Measurements from ENCODE around the gene PDXK. TPM values are rescaled to one million over a fixed set of nuclear protein-coding genes. Genes with fewer than 3 reads are reported as not detected.

The PDXK gene
- total RNA-seq, 1 donor: 26.0 TPM

DNA sequence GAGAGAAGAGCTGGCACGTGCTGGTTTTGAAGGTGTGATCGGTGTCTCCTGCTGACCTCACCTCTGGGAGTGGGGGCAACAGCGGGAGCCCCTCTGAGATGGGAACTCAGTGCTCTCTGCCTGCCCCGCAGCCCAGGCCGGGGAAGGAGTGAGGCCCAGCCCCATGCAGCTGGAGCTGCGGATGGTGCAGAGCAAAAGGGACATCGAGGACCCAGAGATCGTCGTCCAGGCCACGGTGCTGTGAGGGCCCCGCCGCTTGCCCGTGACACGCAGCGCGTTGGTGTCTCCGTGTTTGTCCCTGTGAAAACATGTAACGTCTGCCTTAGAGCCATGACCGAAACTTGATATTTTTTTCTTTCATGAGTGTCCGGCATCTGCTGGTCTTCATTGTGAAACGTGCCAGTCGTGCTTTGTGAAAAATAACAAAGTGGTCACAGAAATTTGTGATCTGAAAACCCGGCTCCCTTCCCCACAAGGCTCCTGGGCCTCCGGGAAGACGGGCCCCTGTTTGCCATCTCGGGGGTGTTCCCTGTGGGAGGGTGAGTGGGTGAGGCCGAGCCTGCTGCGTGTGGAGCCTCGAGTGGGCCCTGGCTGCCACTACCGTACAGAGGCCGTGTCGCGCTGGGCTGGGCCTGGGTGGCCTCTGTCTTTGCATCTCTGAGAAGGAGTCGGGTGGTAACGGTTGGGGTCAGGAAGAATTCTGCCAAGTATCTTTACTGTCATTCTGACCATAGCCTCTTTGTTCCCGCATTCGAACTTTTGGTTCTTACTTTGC is 37.1 kb downstream of the PDXK start:
- H3K9me3 ChIP-seq (ENCODE audit: low read depth, low read length): no peaks in the 10 kb centered on the region
- no peaks in the 10 kb centered on the region for H3K4me1 ChIP-seq (ENCODE audit: insufficient read depth, low read length)
- H3K27me3 ChIP-seq (ENCODE audit: insufficient read depth, low read length): no peaks in the 10 kb centered on the region
- no peak overlapping the region for H3K4me3 ChIP-seq (ENCODE audit: low read length)

GRCh38 chr21:43757601-43758000 is 38.7 kb downstream of the PDXK start:
- Histone ChIP-seq H3K4me3 (ENCODE audit: low read length) (no peak overlapping the region), H3K4me1 (ENCODE audit: insufficient read depth, low read length) (no peaks in the 10 kb centered on the region), H3K9me3 (ENCODE audit: low read depth, low read length) (no peaks in the 10 kb centered on the region), H3K27me3 (ENCODE audit: insufficient read depth, low read length) (no peaks in the 10 kb centered on the region)

DNA sequence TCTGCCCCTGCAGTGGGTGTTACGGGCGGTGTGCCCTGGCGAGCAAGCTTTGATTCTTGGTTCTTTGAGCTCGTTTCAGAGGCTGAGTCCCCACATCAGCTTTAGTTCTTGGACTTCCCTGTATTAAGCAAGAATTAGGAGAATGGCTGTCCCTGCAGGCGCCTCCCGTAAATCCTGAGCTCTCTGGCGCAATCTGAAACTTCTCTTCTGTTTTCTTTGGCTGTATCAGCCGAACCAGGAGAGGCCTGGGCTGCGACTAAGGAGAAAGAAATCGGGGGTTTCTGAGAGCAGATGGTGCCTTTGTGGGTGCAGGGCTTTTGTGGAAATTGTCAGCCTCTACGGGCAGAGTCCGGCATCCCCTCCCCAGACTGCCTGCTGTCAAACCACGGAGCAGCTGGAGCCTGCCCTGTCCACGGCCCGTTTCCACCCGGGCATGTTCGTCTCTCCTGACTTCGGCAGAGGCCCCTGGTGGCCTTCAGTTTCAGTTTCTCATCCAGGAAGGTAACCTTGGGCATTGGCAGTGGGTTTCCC is 39.2 kb downstream of the PDXK start:
- Histone ChIP-seq H3K27me3 (ENCODE audit: insufficient read depth, low read length) (no peaks in the 10 kb centered on the region), H3K4me1 (ENCODE audit: insufficient read depth, low read length) (no peaks in the 10 kb centered on the region), H3K9me3 (ENCODE audit: low read depth, low read length) (no peaks in the 10 kb centered on the region), H3K4me3 (ENCODE audit: low read length) (no peak overlapping the region)

DNA sequence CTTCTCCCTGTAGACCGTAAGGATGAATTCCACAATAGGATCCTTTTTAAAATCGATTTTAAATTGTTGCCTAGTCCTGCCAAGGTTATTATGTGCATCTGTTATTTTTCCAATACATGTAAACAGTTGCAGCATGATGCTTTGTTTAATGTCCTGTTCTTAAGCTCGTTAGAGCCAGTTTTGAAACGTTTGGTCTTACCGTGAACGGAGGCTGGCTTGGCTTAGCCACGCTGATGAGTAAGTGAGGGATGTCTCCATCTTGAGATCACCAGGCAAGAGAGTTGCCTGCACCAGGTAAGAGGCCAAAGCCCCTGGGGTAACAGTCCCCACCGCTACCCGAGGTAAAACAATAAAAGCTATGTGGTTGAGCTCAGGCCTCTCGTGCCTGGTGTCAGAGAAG is 39.9 kb downstream of the PDXK start:
- no peaks in the 10 kb centered on the region for H3K4me1 ChIP-seq (ENCODE audit: insufficient read depth, low read length)
- H3K9me3 ChIP-seq (ENCODE audit: low read depth, low read length): no peaks in the 10 kb centered on the region
- no peak overlapping the region for H3K4me3 ChIP-seq (ENCODE audit: low read length)
- no peaks in the 10 kb centered on the region for H3K27me3 ChIP-seq (ENCODE audit: insufficient read depth, low read length)

- Histone ChIP-seq H3K4me3 (ENCODE audit: low read length) (no peak overlapping the region), H3K9me3 (ENCODE audit: low read depth, low read length) (no peaks in the 10 kb centered on the region), H3K4me1 (ENCODE audit: insufficient read depth, low read length) (no peaks in the 10 kb centered on the region), H3K27me3 (ENCODE audit: insufficient read depth, low read length) (no peaks in the 10 kb centered on the region)
Observed at GRCh38 chr21:43759651-43760050, 40.7 kb downstream of the PDXK start.

DNA sequence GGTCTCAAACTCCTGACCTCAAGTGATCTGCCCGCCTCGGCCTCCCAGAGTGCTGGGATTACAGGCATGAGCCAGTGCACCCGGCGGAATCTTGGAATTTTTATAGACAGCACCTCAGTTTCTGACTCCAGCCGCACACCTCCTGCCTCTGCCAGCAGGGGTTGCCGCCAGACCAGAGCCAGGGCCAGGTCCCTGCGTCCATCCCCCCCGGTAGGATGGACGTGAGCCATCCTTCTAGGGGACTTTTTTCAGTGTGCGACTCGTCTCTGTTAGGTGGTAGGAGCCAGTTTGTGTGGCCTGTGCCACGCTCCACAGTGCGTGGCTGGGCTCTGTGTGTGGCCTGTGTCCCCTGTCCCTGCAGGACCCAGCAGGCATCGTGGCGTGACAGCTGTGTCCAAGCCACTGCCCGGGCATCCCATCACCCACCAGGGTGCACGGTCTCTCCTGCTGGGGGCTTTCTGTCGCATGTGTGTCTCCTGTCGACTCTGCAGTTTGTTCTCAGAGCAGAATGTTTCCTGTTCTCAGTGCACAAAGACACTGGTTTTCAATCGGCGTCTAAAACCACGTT is 41.5 kb downstream of the PDXK start:
- Histone ChIP-seq H3K4me1 (ENCODE audit: insufficient read depth, low read length) (no peaks in the 10 kb centered on the region), H3K4me3 (ENCODE audit: low read length) (no peak overlapping the region), H3K9me3 (ENCODE audit: low read depth, low read length) (no peaks in the 10 kb centered on the region), H3K27me3 (ENCODE audit: insufficient read depth, low read length) (no peaks in the 10 kb centered on the region)

- no peaks in the 10 kb centered on the region for H3K9me3 ChIP-seq (ENCODE audit: low read depth, low read length)
- H3K4me3 ChIP-seq (ENCODE audit: low read length): no peak overlapping the region
- no peaks in the 10 kb centered on the region for H3K4me1 ChIP-seq (ENCODE audit: insufficient read depth, low read length)
- no peaks in the 10 kb centered on the region for H3K27me3 ChIP-seq (ENCODE audit: insufficient read depth, low read length)
Observed at GRCh38 chr21:43761886-43762285, 43.0 kb downstream of the PDXK start.

- Histone ChIP-seq H3K27me3 (ENCODE audit: insufficient read depth, low read length) (no peaks in the 10 kb centered on the region), H3K4me1 (ENCODE audit: insufficient read depth, low read length) (no peaks in the 10 kb centered on the region), H3K4me3 (ENCODE audit: low read length) (no peak overlapping the region), H3K9me3 (ENCODE audit: low read depth, low read length) (no peaks in the 10 kb centered on the region)
Observed at GRCh38 chr21:43762303-43763128, 43.6 kb downstream of the PDXK start.

DNA sequence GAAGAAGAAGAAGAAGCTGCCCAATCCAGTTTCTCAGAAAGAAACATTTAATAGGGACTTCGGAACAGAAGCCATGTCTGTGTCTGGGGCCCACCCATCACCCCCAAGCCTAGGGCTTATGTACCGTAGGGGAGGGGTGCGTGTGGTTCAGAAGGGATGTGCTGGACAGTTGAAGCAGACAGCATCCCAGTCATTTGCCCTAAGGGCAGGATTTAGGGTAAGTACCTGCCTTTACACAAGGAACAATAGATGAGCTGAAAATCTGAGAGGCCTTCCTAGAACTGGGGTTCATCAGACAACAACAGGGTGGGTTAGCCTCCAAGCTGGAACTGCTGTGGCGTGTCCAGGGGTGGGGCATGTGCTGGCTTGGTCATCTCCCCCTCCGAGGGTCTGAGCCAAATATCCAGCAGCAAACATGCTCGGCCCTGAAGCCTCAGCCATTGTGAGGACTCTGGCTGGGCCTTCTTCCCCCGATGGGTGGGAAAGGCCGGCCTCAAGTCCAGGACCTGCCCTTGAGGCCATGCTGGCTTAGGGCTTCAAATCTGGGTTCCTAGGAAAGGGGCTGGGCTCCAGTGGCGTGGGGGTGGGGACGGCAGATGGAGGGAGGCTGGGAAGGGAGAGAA is 45.1 kb downstream of the PDXK start:
- H3K4me1 ChIP-seq (ENCODE audit: insufficient read depth, low read length): peaks cover 7% of the 10 kb centered on the region
- no peaks in the 10 kb centered on the region for H3K27me3 ChIP-seq (ENCODE audit: insufficient read depth, low read length)
- H3K4me3 ChIP-seq (ENCODE audit: low read length): no peak overlapping the region
- no peaks in the 10 kb centered on the region for H3K9me3 ChIP-seq (ENCODE audit: low read depth, low read length)

GRCh38 chr21:43764576-43765495 is 45.9 kb downstream of the PDXK start:
- Histone ChIP-seq H3K27me3 (ENCODE audit: insufficient read depth, low read length) (no peaks in the 10 kb centered on the region), H3K9me3 (ENCODE audit: low read depth, low read length) (no peaks in the 10 kb centered on the region), H3K4me3 (ENCODE audit: low read length) (no peak overlapping the region), H3K4me1 (ENCODE audit: insufficient read depth, low read length) (peaks cover 7% of the 10 kb centered on the region)

DNA sequence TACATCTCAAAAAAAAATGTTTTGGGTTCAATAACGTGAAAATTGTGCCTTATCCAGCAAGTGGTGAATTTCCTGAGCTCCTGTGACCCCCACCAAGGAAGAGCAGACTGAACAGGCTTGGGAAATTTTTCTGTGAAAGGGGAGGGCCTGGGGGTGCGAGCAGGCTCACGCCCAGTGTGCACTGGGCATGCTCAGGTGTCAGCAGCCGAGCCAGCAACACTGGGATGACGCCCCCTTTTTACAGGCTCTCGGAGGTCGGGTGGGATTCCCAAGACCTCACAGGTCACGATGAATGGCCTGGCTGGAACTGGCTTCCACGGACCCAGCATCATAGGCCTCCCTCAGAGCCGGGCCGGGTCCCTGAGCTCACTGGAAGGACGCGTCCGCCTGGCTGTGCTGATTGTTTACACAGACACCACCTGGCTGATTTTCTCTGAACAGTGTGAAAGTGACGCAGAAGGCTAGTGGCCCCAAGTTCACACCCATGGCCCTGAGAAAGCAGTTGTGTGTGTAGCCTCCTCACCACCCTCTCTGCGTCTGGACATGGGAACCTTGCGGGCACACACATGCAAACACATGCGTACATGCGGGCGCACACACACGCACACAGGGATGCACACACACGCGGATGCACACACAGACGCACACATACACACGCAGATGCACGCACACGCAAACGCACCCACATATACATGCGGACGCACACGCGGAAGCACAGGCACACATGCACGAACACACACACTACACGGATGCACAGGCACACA is 48.0 kb downstream of the PDXK start:
- no peak overlapping the region for H3K4me3 ChIP-seq (ENCODE audit: low read length)

DNA sequence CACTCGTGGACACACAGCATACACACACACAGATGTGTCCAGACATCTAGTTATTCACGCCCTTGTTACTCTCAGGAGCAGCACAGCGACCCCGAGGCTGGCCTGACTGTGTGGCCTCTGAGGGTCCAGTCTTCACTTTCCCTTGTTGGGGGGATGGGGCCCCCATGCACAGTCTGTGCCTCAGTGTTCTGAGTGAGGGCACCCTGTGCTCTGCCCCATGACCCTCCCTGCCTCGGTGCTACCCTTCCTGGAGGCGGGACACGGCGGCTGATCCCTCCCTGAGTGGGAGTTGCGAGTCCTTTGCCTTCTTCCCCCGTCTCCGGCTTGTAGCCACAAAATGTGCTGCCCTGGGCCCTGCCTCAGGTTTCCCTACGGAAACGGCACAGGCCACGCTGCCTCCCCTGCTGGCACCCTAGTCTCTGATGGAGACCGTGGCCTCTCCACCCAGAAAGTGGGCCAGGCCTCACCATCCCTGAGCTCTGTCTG is 48.6 kb downstream of the PDXK start:
- Histone ChIP-seq H3K4me1 (ENCODE audit: insufficient read depth, low read length) (peaks cover 11% of the 10 kb centered on the region), H3K9me3 (ENCODE audit: low read depth, low read length) (no peaks in the 10 kb centered on the region), H3K27me3 (ENCODE audit: insufficient read depth, low read length) (no peaks in the 10 kb centered on the region), H3K4me3 (ENCODE audit: low read length) (no peak overlapping the region)

More for the DNA sequence above, 48.0 kb downstream of the PDXK start:
- Histone ChIP-seq H3K9me3 (ENCODE audit: low read depth, low read length) (no peaks in the 10 kb centered on the region), H3K4me1 (ENCODE audit: insufficient read depth, low read length) (peaks cover 11% of the 10 kb centered on the region), H3K27me3 (ENCODE audit: insufficient read depth, low read length) (no peaks in the 10 kb centered on the region)

DNA sequence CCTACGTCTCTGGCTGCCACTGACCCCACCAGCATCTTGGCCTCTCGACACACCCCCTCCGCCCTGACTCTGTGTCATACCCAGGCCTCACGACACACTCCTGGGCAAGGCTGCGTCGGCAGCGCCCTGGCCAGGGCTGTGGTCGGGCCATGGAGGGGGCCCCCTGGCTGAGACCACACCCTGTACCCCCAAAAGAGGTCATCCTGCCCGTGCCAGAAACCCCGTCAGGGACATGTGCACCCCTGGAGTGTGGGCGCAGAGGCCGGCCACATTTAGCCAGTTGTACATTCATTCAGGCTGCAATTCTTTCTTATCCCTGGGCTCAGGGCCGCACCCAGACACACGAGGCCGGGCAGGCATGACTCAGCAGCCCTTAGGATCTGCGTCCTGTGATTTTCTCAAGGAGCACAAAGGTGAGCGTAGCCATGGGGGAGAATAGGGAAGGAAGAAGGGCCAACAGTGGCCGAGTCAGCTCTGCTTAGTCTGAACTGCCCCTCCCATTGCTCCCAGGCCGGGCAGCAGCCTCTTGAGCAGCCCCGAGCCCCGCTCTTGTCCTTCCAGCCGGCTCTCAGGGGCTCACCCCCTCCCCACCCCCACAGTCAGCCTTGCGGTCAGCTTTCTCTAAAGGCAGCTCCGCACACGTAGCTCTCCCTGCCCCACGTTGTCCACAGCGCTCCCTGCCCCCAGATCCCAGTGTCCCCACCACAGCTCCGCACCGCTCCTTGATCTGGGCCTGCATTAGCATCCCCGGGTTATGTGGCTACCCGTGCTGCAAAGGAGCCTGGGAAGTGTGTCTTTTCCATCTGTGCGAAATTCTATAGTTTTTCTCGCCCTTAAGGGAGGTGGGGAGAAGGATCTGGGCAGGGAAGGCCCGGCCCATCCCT is 49.3 kb downstream of the PDXK start:
- peaks cover 11% of the 10 kb centered on the region for H3K4me1 ChIP-seq (ENCODE audit: insufficient read depth, low read length)
- H3K27me3 ChIP-seq (ENCODE audit: insufficient read depth, low read length): no peaks in the 10 kb centered on the region
- H3K9me3 ChIP-seq (ENCODE audit: low read depth, low read length): no peaks in the 10 kb centered on the region
- H3K4me3 ChIP-seq (ENCODE audit: low read length): no peak overlapping the region

Measured in mononuclear cell (primary cell).